OCI-LY1 (cell line): ENCODE data around the gene DPF3.

ENCODE experiments used
- EZH2 ChIP-seq: fragments of 200-600 bp; sonication (generic), shearing (Covaris generic); IDR thresholded peaks from 2 replicates; pipeline ENCODE4 v1.8.0; 2017; ENCODE audit warnings: borderline replicate concordance, mixed run types, mild to moderate bottlenecking, antibody characterized with exemption, low read length, moderate library complexity, mixed read lengths
- TF ChIP-seq, protein P1 (sequence below): fragments of 200-600 bp; sonication (generic), shearing (Covaris generic); IDR thresholded peaks from 2 replicates; pipeline ENCODE4 v1.5.1; 2017; ENCODE audit warnings: mild to moderate bottlenecking, antibody characterized with exemption, low read length, moderate library complexity, mixed read lengths

DNA sequence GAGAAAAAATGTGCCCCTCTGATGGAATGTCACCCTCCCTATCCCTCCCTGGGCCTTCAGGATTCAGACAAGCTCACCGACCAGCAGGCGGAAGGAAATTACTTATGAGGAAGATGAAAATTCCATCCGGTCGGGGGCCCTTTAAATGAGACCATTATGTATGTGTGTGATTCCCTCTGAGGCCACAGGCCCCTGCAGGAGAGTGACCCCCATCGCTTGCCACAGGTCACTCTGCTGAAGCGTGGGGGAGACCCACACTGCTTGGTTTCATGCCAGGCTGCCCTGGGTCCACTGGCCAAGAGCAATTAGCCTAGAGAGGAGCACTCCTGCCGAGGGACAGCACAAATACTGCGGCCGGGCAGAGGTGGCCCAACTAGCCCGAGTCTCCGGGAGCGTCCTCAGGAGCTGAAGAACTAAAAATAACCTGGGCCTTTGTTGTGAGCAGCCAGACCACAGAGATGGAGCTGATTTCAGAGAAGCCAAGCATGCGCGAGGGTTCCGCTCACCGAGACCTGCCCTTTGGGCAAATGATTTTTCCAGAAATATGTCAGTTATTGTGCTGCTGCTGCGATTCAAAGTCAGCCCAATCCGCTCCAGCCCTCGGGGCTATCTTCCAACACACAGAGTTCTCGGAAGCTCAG lies 276.4 kb downstream of the DPF3 start:
- TF ChIP-seq, protein P1, sequence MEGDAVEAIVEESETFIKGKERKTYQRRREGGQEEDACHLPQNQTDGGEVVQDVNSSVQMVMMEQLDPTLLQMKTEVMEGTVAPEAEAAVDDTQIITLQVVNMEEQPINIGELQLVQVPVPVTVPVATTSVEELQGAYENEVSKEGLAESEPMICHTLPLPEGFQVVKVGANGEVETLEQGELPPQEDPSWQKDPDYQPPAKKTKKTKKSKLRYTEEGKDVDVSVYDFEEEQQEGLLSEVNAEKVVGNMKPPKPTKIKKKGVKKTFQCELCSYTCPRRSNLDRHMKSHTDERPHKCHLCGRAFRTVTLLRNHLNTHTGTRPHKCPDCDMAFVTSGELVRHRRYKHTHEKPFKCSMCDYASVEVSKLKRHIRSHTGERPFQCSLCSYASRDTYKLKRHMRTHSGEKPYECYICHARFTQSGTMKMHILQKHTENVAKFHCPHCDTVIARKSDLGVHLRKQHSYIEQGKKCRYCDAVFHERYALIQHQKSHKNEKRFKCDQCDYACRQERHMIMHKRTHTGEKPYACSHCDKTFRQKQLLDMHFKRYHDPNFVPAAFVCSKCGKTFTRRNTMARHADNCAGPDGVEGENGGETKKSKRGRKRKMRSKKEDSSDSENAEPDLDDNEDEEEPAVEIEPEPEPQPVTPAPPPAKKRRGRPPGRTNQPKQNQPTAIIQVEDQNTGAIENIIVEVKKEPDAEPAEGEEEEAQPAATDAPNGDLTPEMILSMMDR: no peak
- no peak for TF ChIP-seq EZH2
